ENCODE measurements around the gene RELL2.

RELL2 gene

DNA sequence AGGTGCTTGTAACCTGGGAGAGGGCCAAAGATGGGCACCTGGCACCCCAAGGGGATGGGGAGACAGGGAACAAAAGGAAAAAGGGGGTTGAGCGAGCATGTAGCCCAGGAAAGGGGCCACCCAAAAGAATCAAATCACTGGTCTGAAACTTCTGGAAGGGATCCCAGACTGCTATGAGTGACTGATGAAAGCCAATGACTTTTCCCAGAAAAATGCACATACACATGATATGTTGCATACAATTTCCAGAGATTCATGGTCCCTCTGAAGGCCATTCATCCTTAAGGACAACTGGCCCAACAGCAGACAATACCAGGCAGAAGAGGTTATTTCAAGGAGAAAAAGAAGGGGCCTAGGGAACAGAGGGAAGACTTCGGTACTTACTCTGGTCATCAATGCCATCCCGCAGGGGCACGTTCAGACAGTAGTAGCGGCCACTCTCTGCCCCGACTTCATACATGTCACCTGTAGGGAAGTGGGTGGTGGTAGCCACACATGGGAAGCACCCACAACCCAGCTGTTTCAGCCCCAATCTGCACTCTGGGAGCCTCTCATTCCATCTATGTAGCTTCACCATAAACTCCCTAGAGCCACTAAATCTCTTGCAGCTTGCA, 8.5 kb upstream of the RELL2 start:
- DNase-seq (ENCODE audit: extremely low spot score): no peak
- CTCF ChIA-PET: interaction anchor here (1.2 to 10.4 kb wide), 2 partner anchors 8 to 9 kb away, joined by 3 to 101 read pairs; partner anchors contain the start of gene DIAPH1
- TF ChIP-seq SUZ12 (IDR thresholded peaks at IDR 0.05): no peak
- TF ChIP-seq ARNT (IDR thresholded peaks at IDR 0.05): no peak
- no peak for TF ChIP-seq FOXA1 (IDR thresholded peaks at IDR 0.05)
- TF ChIP-seq L3MBTL2 (conservative IDR thresholded peaks at IDR 0.05): no peak
- no peak for TF ChIP-seq FOXM1 (IDR thresholded peaks at IDR 0.05; ENCODE audit: borderline replicate concordance)
- TF ChIP-seq ELF4 (IDR thresholded peaks at IDR 0.05): no peak
- no peak for TF ChIP-seq BHLHE40 (IDR thresholded peaks at IDR 0.05; ENCODE audit: borderline replicate concordance)
- no peak for TF ChIP-seq HDGF (IDR thresholded peaks at IDR 0.05; ENCODE audit: borderline replicate concordance)
- TF ChIP-seq CTBP1 (IDR thresholded peaks at IDR 0.05; ENCODE audit: borderline replicate concordance): no peak
- TF ChIP-seq, protein P1, sequence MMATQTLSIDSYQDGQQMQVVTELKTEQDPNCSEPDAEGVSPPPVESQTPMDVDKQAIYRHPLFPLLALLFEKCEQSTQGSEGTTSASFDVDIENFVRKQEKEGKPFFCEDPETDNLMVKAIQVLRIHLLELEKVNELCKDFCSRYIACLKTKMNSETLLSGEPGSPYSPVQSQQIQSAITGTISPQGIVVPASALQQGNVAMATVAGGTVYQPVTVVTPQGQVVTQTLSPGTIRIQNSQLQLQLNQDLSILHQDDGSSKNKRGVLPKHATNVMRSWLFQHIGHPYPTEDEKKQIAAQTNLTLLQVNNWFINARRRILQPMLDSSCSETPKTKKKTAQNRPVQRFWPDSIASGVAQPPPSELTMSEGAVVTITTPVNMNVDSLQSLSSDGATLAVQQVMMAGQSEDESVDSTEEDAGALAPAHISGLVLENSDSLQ (IDR thresholded peaks at IDR 0.05): no peak
- no peak for TF ChIP-seq LEF1 (IDR thresholded peaks at IDR 0.05; ENCODE audit: borderline replicate concordance)
- no peak for TF ChIP-seq TARDBP (IDR thresholded peaks at IDR 0.05)
- TF ChIP-seq SP1 (IDR thresholded peaks at IDR 0.05): no peak
- POLR2A ChIA-PET: interaction anchor here (3.4 kb wide), 1 partner anchor 8 kb away, joined by 33 read pairs; the partner anchor contains the start of genes HDAC3 and RELL2

DNA sequence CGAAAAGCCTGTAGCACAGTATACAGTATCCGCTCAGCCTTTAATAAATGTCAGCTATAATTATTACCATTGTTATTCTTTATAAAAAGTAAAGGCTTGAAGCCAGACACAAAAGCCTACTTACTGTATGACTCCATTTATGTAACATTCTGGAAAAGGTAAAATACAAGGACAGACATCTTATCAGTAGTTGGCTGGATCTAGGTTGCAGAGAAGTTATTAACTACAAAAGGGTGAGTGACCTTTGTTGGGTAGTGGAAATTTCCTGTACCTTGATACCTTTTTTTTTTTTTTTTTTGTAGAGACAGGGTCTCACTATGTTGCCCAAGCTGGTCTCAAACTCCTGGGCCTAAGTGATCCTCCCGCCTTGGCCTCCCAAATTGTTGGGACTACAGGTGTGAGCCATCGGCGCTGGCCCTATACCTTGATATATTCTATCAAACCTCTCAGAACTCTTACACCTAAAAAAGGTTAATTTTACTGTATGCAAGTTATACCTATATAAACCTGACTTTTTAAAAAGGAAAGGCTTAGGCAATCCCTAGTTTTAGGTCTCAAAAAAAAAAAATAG, 6.1 kb upstream of the RELL2 start:
- POLR2A ChIA-PET: interaction anchor here (2.9 kb wide), 1 partner anchor 12 kb away, joined by 11 read pairs; the partner anchor contains the start of gene DIAPH1
- no peak for DNase-seq (ENCODE audit: extremely low spot score)
- CTCF ChIA-PET: interaction anchor here (10.4 kb wide), 1 partner anchor 10 kb away, joined by 101 read pairs; the partner anchor contains the start of gene DIAPH1
- TF ChIP-seq CTBP1 (IDR thresholded peaks at IDR 0.05; ENCODE audit: borderline replicate concordance) (no peak), BHLHE40 (IDR thresholded peaks at IDR 0.05; ENCODE audit: borderline replicate concordance) (no peak), SUZ12 (IDR thresholded peaks at IDR 0.05) (no peak), NFRKB (IDR thresholded peaks at IDR 0.05) (no peak), ELF4 (IDR thresholded peaks at IDR 0.05) (no peak), FOXK2 (IDR thresholded peaks at IDR 0.05) (no peak)
- TF ChIP-seq, protein P1 (IDR thresholded peaks at IDR 0.05): no peak

DNA sequence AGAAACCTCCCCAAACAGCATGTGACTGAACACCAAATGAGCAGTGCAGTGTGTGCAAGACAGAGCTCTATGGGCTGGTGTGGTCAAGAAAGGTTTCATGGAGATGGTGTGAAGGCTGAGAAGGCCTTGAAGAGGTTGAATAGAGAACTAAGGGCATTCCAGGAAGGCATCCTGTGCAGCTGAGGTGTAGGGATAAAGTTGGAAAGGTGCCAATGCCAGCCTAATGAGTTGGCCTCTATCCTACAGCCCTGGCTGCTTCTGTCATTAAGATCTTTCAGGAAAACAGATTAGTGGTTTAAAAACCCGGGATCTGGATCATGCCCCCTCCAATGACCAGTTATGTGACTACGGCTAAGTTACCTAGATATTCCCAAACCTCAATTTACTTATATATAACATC, 4.1 kb upstream of the RELL2 start:
- DNase-seq (ENCODE audit: extremely low spot score): no peak
- no peak for TF ChIP-seq CTBP1 (IDR thresholded peaks at IDR 0.05; ENCODE audit: borderline replicate concordance)
- TF ChIP-seq, protein P1 (IDR thresholded peaks at IDR 0.05): no peak
- no peak for TF ChIP-seq FOXM1 (IDR thresholded peaks at IDR 0.05; ENCODE audit: borderline replicate concordance)
- no peak for TF ChIP-seq ZNF384 (IDR thresholded peaks at IDR 0.05)
- no peak for TF ChIP-seq ARNT (IDR thresholded peaks at IDR 0.05)
- no peak for TF ChIP-seq L3MBTL2 (conservative IDR thresholded peaks at IDR 0.05)
- no peak for TF ChIP-seq NFRKB (IDR thresholded peaks at IDR 0.05)
- TF ChIP-seq ELF4 (IDR thresholded peaks at IDR 0.05): no peak
- TF ChIP-seq TARDBP (IDR thresholded peaks at IDR 0.05): no peak
- TF ChIP-seq FOXA1 (IDR thresholded peaks at IDR 0.05): no peak
- no peak for TF ChIP-seq HDGF (IDR thresholded peaks at IDR 0.05; ENCODE audit: borderline replicate concordance)
- TF ChIP-seq SUZ12 (IDR thresholded peaks at IDR 0.05): no peak
- ChIA-PET POLR2A (no interaction called here), CTCF (interaction anchor here (10.4 kb wide), 1 partner anchor 12 kb away, joined by 101 read pairs; the partner anchor contains the start of gene DIAPH1)

DNA sequence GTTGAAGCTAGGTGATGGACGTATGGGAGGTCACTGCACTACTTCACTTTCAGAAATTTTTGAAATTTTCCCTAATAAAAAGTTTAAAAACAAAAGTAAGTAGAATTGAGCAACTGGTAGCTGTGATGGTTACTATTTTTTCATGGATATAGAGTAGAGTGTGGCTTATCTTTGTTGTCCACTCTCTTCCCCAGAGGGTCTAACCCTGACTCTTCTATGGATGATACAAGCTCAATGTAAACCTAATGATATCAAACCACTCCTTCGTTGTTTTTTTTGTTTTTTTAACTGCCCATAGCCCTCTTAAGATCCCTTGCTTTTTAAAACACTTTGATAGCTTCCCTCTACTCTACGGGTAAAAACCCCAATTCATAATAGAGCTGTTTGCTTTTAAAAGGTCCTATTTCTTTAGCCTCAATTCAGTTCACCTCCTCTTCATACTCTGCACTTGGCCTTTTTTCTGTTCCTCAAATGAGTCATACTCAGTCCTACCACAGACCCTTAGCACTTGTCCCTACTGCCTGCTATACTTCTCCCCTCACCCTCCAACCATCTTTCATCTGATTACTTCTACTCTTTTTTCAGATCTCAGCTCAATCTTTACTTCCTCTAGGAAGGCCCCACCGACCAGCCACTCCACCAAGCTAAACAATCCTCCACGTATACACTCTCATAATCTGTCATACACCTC, 2.8 kb upstream of the RELL2 start:
- no peak for DNase-seq (ENCODE audit: extremely low spot score)
- ChIA-PET CTCF (interaction anchor here (0.7 to 10.4 kb wide), 3 partner anchors 14 to 674 kb away, joined by 3 to 101 read pairs (median 5); partner anchors contain the start of gene DIAPH1), POLR2A (interaction anchor here (1.9 kb wide), 1 partner anchor 14 kb away, joined by 11 read pairs; the partner anchor contains the start of gene DIAPH1)
- TF ChIP-seq BHLHE40 (IDR thresholded peaks at IDR 0.05; ENCODE audit: borderline replicate concordance) (no peak), TARDBP (IDR thresholded peaks at IDR 0.05) (no peak)

DNA sequence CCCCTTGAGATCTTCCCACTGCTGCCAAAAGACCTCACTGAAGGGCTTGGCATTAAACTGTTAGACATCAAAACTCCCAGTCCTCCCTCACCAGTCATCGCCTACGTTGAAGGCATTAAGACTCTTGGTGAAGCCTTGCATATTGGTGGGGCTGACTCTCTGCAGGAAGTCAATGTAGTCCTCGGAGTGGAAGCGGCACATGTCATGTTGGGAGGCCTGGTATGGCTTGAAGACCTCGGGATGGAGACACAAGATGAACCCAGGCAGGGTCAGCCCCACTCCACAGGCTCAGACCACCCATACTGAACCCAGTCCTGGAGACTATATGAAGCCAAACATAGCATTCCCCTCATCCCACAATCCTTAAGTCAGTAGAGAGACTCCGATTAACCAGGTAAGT, 2.1 kb upstream of the RELL2 start:
- ChIA-PET CTCF (interaction anchor here (0.7 to 10.4 kb wide), 2 partner anchors 15 to 42 kb away, joined by 3 to 101 read pairs; partner anchors contain the start of gene DIAPH1), POLR2A (interaction anchor here (1.9 kb wide), 1 partner anchor 15 kb away, joined by 11 read pairs; the partner anchor contains the start of gene DIAPH1)
- no peak for TF ChIP-seq SP1 (IDR thresholded peaks at IDR 0.05)
- TF ChIP-seq ZNF384 (IDR thresholded peaks at IDR 0.05): no peak
- TF ChIP-seq L3MBTL2 (conservative IDR thresholded peaks at IDR 0.05): no peak
- TF ChIP-seq FOXM1 (IDR thresholded peaks at IDR 0.05; ENCODE audit: borderline replicate concordance): no peak
- no peak for TF ChIP-seq NFRKB (IDR thresholded peaks at IDR 0.05)
- no peak for TF ChIP-seq ELF4 (IDR thresholded peaks at IDR 0.05)
- no peak for TF ChIP-seq CTBP1 (IDR thresholded peaks at IDR 0.05; ENCODE audit: borderline replicate concordance)
- TF ChIP-seq SUZ12 (IDR thresholded peaks at IDR 0.05): no peak
- TF ChIP-seq, protein P1 (IDR thresholded peaks at IDR 0.05): no peak
- TF ChIP-seq FOXA1 (IDR thresholded peaks at IDR 0.05): no peak
- TF ChIP-seq BHLHE40 (IDR thresholded peaks at IDR 0.05; ENCODE audit: borderline replicate concordance): no peak
- no peak for TF ChIP-seq LEF1 (IDR thresholded peaks at IDR 0.05; ENCODE audit: borderline replicate concordance)
- TF ChIP-seq FOXK2 (IDR thresholded peaks at IDR 0.05): no peak
- TF ChIP-seq ARNT (IDR thresholded peaks at IDR 0.05): no peak
- TF ChIP-seq TARDBP (IDR thresholded peaks at IDR 0.05): no peak
- no peak for TF ChIP-seq HDGF (IDR thresholded peaks at IDR 0.05; ENCODE audit: borderline replicate concordance)
- no peak for DNase-seq (ENCODE audit: extremely low spot score)
